Limb (tissue), 2 donors: ENCODE results near the gene WDR26.
A peak's percentile ranks its signal among the peaks of the same experiment; 100 is the strongest.
"Not testable (repeated sequence)": the region's sequence is repeated elsewhere in the genome, so short reads cannot be mapped to it uniquely, and the experiment has no call there.

ENCODE experiments used
- DNase-seq, 2 donors: peaks; one replicate each; pipeline ENCODE4 v3.0.0-alpha.2; 2016; ENCODE audit errors: extremely low spot score in 2 of 2

Gene WDR26

DNA sequence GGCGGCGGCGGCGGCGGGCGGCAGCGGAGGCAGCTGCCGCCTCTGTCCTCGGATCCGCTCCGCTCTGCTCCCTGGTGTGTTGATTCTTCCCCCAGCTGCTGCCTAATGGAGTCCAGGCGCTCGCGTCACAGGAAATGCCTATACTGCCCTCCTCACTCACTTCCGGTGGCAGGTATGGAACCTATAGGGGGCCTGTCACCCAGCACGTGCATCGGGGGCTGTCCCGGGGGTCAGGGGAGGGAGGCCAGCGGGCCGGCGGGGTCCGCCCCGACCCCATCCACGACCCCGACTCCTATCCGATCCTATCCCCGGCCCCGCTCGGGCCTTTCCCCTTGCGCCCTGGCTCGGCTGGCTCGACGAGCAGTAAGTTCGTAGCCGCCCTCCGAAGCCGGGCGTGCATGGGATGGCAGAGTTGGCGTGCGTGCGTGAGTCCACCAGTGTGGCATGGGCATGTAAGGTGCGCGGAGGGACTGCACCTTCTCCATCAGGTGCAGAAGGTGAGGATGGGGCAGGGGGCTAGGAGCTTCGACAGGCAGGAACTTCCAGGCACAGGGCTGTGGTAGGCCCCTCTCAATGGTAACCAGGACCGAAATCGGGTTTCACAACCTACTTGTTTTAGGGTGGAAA lies at the start of gene WDR26:
Gene WDR26 (minus strand): TSS at position 107 of the 627 bp plus-strand sequence.
- peak; percentile 90 for DNase-seq

- DNase-seq: not testable (repeated sequence)
These were observed 48.6 kb upstream of the WDR26 start for GRCh38 chr1:224483206-224483605.

GRCh38 chr1:224482619-224483018 lies 48.0 kb upstream of the WDR26 start:
- no peak for DNase-seq

GRCh38 chr1:224481601-224482000 lies 47.0 kb upstream of the WDR26 start:
- DNase-seq: no peak

DNA sequence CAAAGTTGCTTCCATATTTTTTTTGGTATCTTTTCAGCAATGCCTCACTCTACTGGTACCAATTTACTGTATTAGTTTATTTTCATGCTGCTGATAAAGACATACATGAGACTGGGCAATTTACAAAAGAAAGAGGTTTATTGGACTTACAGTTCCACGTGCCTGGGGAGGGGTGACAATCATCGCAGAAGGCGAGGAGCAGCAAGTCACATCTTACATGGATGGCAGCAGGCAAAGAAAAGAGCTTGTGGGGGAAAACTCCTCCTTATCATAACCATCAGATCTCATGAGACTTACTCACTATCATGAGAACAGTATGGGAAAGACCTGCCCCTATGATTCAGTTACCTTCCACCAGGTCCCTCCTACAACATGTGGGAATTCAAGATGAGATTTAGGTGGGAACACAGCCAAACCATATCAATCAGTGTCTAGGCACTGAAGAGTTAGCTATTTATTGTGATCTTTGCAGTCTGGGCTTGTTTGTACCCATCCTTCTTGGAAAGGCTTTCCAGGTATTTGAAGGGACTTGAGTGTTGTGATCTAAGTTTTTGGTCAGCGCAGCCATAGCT lies 46.4 kb upstream of the WDR26 start:
- not testable (repeated sequence) for DNase-seq

GRCh38 chr1:224480200-224480599 lies 45.6 kb upstream of the WDR26 start:
- not testable (repeated sequence) for DNase-seq

GRCh38 chr1:224472806-224473205 lies 38.2 kb upstream of the WDR26 start:
- no peak for DNase-seq

DNA sequence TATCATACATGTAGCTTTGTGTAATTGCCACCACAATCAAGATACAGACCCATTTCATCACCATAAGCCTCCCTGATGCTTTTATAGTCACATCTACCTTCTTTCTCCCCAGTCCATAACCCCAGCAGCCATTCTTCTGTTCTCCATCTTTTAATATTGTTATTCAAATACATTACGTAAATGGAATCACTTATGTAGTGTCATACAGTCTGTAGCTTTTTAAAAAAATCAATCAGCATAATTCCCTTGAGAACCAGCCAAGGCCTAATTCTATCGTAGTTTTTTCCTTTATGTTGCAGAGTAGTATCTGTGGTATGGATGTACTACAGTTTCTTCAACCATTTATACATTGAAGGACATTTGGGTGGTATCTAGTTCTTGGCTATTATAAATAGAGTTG lies 31.6 kb upstream of the WDR26 start:
- no peak for DNase-seq

DNA sequence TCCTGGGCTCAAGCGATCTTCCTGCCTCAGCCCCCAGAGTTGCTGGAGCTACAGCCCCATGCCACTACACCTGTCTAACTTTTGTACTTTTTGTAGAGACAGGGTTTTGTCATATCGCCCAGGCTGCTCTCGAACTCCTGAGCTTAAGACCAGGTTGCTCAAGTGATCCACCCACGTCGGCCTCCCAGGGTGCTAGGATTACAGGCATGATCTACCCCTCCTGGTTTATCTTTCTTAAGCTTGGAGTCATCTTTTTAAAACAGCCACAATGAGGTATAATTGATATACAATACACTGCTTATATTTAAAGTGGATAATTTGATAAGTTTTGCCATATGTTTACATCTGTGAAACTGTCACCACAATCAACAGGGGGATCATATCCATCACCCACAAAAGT lies 25.4 kb upstream of the WDR26 start:
- no peak for DNase-seq

- no peak for DNase-seq
These were observed 24.4 kb upstream of the WDR26 start for GRCh38 chr1:224458996-224459395.

GRCh38 chr1:224458296-224458695 lies 23.7 kb upstream of the WDR26 start:
- no peak for DNase-seq

GRCh38 chr1:224457782-224458144 lies 23.2 kb upstream of the WDR26 start:
- no peak for DNase-seq

- DNase-seq: no peak
These were observed 22.0 kb upstream of the WDR26 start for GRCh38 chr1:224456637-224456953.

DNA sequence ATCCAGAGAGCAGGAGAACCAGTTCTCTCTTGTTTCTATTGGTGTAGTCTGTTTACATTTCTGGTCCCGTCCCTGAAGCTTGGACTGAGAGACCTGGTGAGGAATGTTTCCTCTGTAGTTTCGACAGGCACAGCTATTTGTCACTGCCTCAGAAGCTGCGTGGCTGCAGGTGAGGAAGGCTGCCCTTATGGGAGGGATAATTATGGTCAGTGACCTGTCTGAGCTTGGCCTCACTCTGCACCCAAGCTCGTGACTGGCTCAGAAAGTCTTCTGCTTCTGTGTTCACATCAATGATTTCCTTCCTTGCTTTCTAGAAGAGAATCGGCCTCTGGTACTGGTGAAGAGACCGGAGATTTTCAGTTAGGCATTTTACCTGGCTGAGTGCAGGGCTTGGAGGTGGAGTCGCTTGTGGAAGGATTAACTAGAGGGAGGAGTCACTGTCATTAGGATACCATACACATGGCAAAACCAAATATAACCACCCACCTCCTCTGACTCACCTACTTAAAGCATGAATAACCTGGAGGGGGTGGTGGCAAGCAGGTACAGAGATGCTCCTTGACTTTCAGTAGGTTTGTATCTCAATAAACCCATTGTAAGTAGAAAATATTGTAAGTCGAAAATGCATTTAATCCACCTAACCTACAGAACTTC lies 19.9 kb upstream of the WDR26 start:
- DNase-seq: no peak

DNA sequence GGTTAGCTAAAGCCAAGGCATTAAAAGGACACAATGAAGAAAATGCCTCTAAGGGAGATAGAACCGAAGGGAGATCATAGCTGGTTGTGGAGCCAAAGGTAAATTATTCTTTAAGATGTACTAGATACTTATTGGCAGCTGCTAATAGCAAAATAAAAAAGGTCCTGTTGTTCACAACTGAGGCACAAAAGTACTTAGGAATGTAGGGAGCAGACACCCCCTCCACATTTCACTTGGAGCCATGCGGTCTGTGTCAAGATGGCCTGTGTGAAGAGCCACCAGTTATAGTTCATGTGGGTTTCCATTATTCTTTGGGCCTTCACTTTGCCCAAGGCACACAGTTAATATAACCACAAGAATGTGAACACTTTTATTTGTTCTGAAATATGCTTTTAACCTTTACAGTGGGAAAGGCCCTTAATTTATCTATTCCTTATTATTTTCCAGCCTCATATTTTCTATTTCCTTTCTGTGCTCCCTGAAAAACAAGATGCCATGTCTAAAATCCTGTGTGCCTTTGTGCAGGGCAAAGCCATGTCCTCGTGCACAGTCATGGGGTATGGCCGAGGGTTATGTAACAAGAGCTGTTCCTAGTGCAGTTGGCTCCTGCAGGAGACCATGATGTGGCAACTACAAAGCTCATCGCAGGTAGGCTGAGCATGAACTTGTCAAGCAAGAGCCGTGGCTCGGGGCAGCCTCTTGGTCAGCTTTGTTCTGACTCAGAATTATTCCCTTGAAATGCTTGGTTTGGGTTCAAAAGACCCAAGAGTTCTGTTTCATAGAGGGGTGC lies 16.2 kb upstream of the WDR26 start:
- no peak for DNase-seq

DNA sequence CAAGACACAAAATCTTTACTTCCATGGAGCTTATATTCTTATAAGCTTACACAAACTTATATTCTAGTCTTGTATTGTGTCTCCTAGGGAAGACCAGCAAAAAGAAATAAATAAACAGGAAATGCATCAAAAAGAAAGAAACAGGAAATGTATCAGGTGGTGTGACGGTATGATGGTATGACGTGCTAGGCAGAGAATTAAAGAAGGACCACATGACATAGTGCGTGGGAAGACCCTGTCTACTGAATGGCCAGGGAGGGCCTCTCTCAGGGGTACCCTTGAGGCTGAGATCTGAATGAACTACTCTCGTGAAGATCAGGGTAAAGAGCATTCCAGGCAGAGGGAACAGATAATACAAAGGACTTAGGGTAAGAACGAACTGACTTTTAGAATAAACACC lies 15.6 kb upstream of the WDR26 start:
- no peak for DNase-seq

DNA sequence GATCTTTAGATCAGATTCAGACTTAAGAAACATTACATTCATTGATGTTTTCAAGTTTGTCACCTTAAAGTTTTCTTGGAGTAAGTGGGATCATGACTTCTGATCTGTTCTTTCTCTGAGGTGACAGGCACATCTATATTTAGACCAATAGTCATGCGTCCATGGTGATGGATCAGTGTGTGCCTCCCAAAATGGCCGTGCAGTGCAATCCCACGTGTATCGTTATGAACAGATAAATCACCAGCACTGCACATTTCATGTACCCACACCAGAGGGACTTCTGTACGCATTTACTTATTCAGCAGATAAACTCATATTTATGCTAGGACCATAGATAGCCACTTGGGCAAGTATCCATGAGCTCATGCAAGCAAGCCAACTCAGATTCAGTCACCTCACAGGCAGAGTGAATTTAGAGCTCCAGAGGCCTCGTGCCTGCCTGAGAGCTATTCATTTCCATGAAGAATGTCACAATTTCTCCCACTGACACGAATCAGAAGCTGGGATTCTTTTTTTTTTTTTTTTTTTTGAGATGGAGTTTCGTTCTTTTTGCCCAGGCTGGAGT lies 13.9 kb upstream of the WDR26 start:
- DNase-seq: no peak

DNA sequence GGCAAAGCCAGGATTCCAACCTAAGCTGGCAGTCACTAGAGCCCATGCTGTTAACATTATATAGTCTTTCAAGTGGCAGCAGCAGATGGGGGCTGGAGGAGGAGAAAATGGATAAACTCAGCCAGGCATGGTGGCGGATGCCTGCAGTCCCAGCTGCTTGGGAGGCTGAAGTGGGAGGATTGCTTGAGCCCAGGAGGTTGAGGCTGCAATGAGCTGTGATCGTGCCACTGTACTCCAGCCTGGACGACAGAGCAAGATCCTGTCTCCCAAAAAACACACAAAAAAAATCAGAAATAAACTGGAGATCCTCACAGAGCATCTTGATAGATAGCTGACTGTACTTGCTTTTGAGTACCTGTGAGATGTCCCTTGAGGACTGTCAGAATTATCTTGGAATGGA lies 13.4 kb upstream of the WDR26 start:
- no peak for DNase-seq

GRCh38 chr1:224447251-224447650 lies 12.7 kb upstream of the WDR26 start:
- no peak for DNase-seq

DNA sequence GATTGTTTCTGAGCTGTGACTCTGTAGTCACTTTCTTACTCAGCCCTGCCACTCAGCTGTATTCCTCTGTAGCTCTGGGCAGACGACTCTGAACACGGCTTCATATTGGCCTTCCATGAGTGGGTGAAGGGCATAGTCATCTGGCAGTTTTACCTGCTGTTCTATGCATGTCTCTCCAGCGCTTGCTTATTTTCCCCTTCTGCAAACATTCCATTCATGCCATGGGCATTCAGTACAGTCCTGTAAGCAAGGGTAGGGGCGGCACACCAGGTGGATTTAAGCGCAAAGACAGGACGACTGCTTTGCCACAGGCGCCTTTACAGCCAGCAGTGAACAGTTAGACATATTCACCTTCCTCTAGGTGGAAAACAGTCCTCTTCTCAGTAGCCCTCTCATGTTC lies 4.4 kb upstream of the WDR26 start:
- DNase-seq: no peak

GRCh38 chr1:224435999-224436398 lies 1.4 kb upstream of the WDR26 start:
- DNase-seq: no peak

DNA sequence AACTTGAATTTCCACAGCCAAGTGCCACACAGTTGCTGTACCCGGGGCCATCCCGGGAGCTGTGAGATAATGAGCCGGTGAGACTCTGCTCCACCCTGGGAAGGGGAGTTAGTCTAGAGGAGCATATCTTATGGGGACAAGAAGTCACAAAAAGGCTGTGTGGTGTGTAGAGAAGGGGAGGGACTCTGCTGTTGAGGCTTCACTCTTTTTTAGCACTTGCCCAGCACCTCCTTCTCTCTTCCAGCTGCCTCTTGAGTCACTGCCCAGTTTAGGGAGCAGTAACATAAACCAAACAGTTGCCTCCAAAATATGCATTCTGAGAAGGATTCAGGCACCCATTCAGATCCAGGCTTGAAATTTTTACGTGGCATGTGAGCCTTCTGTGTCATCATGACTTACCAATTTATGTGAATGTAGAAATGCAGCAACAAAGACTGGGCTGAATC lies 744 bp upstream of the WDR26 start:
- peak in 1 of 2 donors; percentile 30 for DNase-seq
